GM12801 (cell line): ENCODE results near the gene CST3.

Experiments used
- TF ChIP-seq, protein P1 (sequence below): IDR thresholded peaks from one replicate; pipeline ENCODE4 v1.5.1; 2011; ENCODE audit warnings: control low read depth; ENCODE audit not compliant: insufficient read length; ENCODE audit errors: extremely low read depth

CST3 gene

DNA sequence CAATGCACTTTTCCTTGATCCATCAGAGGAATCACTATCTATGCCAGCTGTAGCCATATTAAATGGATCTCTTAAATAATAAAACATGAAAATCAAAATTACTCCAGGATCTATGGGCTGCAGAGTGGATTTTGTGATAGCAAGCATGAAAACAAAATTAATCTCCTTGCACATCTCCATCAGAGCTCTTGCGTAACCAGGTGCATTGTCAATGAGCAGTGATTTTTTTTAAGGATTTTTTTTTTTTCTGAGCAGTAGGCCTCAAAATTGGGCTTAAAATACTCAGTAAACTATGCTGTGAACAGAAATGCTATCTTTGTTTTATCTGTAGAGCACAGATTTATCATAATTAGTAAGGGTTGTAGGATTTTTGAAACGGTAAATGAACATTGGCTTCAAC is 11.5 kb upstream of the CST3 start:
- TF ChIP-seq, protein P1, sequence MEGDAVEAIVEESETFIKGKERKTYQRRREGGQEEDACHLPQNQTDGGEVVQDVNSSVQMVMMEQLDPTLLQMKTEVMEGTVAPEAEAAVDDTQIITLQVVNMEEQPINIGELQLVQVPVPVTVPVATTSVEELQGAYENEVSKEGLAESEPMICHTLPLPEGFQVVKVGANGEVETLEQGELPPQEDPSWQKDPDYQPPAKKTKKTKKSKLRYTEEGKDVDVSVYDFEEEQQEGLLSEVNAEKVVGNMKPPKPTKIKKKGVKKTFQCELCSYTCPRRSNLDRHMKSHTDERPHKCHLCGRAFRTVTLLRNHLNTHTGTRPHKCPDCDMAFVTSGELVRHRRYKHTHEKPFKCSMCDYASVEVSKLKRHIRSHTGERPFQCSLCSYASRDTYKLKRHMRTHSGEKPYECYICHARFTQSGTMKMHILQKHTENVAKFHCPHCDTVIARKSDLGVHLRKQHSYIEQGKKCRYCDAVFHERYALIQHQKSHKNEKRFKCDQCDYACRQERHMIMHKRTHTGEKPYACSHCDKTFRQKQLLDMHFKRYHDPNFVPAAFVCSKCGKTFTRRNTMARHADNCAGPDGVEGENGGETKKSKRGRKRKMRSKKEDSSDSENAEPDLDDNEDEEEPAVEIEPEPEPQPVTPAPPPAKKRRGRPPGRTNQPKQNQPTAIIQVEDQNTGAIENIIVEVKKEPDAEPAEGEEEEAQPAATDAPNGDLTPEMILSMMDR = no peak

DNA sequence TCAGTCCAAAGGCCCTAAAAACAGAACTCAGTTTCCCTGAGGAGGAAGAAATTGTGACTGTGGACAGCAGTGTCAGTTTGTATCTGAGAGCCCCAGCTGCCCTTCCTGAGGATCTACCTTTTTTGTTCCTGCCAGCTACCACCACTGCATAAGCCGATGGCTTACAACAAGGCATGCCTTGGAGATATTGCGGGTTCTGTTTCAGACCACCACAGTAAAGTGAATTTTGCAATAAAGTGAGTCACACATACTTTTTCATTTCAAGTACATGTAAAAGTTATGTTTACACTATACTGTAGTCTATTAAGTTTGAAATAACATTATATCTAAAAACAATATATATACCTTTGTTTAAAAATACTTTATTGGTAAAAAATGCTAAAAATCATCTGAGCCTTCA is 9.6 kb upstream of the CST3 start:
- TF ChIP-seq, protein P1 = no peak

DNA sequence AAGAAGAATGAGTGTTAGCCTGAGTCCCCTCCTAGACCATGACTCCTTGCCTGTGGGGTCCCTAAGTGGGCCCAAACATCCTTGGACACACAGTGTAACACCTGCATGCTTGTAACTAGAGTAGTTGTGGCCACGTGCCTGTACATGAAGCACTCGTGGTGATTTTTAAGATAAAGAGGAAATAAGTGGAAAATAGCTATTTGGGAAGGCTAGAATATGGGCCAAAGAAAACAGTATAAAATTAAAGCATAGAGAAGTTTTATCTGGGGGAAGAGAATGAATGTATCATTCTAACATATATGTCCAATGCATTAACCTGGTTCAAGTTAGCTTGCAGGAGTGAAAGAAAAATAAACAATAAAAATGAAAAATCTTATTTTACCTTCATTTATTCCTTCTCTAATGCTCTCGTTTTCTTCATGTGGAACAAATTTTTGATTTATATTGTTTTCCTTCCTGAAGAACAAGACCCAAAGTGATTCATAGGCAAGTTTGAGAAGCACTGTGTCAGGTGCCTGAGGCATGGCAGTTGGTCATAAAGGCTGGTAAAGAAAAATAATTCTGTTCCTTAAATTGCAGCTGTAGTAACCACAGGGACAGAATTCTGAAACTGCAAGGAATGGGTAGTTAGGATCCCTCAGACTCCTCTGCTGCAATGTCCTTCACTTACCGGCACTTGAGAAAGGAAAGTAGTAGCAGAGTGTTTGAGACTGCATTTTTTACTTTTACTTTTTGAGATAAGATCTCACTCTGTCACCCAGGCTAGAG is 8.5 kb upstream of the CST3 start:
- TF ChIP-seq, protein P1 = no peak

DNA sequence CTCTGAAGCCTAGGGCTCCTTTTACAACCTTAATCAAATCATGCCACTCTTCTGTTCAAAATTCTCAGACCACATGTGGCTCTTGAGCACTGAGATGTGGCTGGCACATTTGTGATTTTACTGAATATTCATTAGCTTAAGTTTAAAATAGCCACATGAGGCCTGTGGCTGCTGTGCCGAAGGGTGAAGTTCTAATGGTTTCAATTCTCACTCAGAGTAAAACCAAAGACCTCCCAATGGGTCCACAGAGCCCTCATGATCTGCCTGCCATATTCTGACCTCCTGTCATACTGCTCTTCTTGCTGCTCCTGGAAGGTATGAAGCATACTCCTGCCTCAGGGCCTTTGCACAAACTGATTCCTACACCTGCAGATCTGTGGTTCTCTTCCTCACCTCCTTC is 7.8 kb upstream of the CST3 start:
- TF ChIP-seq, protein P1 = no peak

DNA sequence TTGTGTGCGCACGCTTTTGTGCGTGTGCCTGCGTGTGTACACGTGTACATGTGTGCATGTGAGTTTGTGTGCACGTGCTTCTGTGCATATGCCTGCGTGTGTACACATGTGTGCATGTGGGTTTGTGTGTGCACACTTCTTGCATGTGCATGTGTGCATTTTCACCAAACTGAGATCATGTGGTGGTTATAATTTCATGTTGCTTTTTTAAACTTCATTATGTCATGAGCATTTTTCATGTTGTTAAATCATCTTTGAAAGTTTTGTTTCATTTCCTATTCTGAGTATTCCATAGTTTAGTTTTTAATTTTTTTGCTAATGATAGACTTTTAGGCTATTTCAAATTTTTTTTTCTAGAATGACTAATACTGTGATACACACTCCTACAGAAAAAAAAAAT is 6.4 kb upstream of the CST3 start:
- TF ChIP-seq, protein P1 = no peak

DNA sequence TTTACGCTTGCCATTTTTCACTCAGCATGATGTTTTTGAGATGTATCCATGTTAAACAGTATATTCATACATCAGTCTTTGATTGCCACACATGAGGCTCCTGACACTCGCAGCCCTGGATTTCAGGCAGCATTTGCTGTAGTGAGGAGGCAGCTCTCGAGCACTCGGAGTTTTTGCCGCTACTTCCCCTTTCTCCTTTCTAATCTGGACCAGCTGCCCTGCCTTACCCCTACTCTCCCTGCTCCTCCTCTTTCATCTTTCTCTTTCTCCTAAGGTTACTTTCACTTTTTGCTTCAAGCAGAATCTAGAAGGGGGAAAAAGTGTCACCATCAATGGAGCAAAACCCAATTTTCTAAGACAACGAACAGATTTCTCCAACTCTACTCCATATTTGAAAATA is 5.9 kb upstream of the CST3 start:
- TF ChIP-seq, protein P1 = no peak

DNA sequence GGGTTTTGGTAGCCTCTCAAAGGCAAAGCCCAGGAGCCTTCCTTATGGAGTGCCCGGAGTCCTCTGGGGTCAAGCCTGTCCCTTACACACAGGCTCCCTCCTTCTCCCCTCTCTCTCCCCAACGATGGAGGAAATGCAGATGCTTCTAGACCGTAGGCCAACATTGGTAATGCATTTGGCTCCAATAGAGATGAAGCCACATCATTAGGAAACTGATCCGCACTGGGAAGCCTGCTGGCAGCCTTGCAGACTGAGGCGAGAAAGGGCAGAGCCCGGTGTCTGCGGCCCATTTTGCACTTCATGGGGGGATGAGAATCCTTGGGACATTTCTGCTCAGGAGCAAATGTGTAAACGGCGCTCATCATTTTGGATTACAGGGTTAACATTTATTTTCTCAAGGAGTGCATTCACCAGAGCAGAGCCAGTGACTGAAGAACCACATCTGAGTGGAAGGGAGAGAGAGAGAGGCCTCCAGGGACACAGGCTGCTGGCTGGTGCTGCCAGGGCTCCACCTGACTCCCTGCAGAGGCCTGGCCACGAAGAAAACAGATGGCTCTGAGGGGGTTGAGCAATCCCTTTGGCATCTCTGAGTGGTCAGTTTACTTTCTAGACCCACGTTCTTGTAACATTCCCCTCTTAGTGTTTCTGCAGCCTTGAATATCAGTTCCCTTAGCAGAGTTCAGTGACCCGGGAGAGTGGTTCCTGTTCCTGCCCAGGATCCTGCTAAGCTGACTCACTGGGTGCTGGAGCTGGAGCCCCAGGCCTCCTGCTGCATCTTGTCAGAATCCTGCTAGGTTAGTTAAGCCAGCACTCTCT is 4.4 kb upstream of the CST3 start:
- TF ChIP-seq, protein P1 = no peak
